NCI-H1694 (cell line): ENCODE data around the gene EIF4G1.

ENCODE experiments used
- DNase-seq: peaks from one replicate; lab custom pipeline; 2025; lab: John Stamatoyannopoulos, UW

Gene EIF4G1

GRCh38 chr3:184350618-184351017, 36.2 kb downstream of the EIF4G1 start:
- no peak for DNase-seq

- no peak for DNase-seq
These were observed 37.2 kb downstream of the EIF4G1 start for GRCh38 chr3:184351511-184352148.

GRCh38 chr3:184352149-184352785, 37.9 kb downstream of the EIF4G1 start:
- DNase-seq: no peak

- DNase-seq: no peak
These were observed 38.6 kb downstream of the EIF4G1 start for GRCh38 chr3:184352897-184353545.

GRCh38 chr3:184353546-184353941, 39.1 kb downstream of the EIF4G1 start:
- DNase-seq: no peak

- DNase-seq: peak; percentile 32
These were observed 39.8 kb downstream of the EIF4G1 start for GRCh38 chr3:184354121-184354728.

GRCh38 chr3:184354754-184355153, 40.3 kb downstream of the EIF4G1 start:
- DNase-seq: no peak

GRCh38 chr3:184355261-184356040, 41.0 kb downstream of the EIF4G1 start:
- DNase-seq: no peak

- DNase-seq: no peak
These were observed 43.1 kb downstream of the EIF4G1 start for GRCh38 chr3:184357248-184358123.

- no peak for DNase-seq
These were observed 43.8 kb downstream of the EIF4G1 start for GRCh38 chr3:184358124-184358767.

GRCh38 chr3:184358921-184359350, 44.5 kb downstream of the EIF4G1 start:
- no peak for DNase-seq

GRCh38 chr3:184359610-184360009, 45.2 kb downstream of the EIF4G1 start:
- DNase-seq: no peak

- DNase-seq: no peak
These were observed 45.9 kb downstream of the EIF4G1 start for GRCh38 chr3:184360070-184360928.

GRCh38 chr3:184360929-184361531, 46.6 kb downstream of the EIF4G1 start:
- no peak for DNase-seq

GRCh38 chr3:184361532-184361931, 47.1 kb downstream of the EIF4G1 start, which contains the start of the genes CLCN2 and POLR2H:
Gene CLCN2 (minus strand): TSS chr3:184361605. CDS start chr3:184361479, 126 bp downstream.
Gene POLR2H (plus strand): TSS chr3:184361710. CDS start chr3:184363493, 1,783 bp downstream.
- no peak for DNase-seq

- peak; percentile 64 for DNase-seq
These were observed 47.7 kb downstream of the EIF4G1 start for GRCh38 chr3:184361932-184362667.

GRCh38 chr3:184362668-184363546, 48.5 kb downstream of the EIF4G1 start:
- peak; percentile 96 for DNase-seq
